ENCODE data around the gene FOXQ1.

- TF ChIP-seq CTCF (IDR thresholded peaks at IDR 0.05) = no peak
- no peak for TF ChIP-seq EZH2 (IDR thresholded peaks at IDR 0.05)
Observed at GRCh38 chr6:1346101-1346500, 34.2 kb downstream of the FOXQ1 start.
